ENCODE data around the gene CYP2B6. TPM values are rescaled to one million over a fixed set of nuclear protein-coding genes. Genes with fewer than 3 reads are reported as not detected.

CYP2B6 gene
- total and polyA plus RNA-seq, 4 donors: 0.01 to 1.2 TPM; not detected in 2

- no peak for DNase-seq
- Histone ChIP-seq H3K4me1 (ENCODE audit: control insufficient read depth in 5 of 5, insufficient read depth in 5 of 5, low read length in 5 of 5) (no peaks in the 10 kb centered on the region), H3K27me3 (ENCODE audit: control insufficient read depth in 3 of 3, insufficient read depth in 3 of 3, low read length in 2 of 3) (no peaks in the 10 kb centered on the region), H3K9me3 (ENCODE audit: control insufficient read depth in 4 of 4, insufficient read depth in 3 of 4, low read length in 3 of 4) (peaks cover 0 to 25% (median 22%) of the 10 kb centered on the region in 4 donors), H3K4me3 (no peak overlapping the region), H3K36me3 (ENCODE audit: control insufficient read depth in 4 of 4, insufficient read depth in 4 of 4, low read length in 4 of 4) (no peaks in the 10 kb centered on the region), H3K27ac (ENCODE audit: low read depth in 1 of 2, low read length in 1 of 2) (no peak overlapping the region), H3K9ac (ENCODE audit: insufficient read depth in 1 of 2, low read length in 2 of 2) (no peak overlapping the region)
- TF ChIP-seq CTCF (IDR thresholded peaks at IDR 0.05; ENCODE audit: control extremely low read depth, extremely low read depth): no peak
- WGBS, 2 donors: 82 to 90% methylated on average over 10 of the region's 10 CpGs
- no peak for ATAC-seq (ENCODE audit: insufficient read depth, low FRiP score)
Measured at GRCh38 chr19:40954573-40954972, 36.5 kb upstream of the CYP2B6 start.

- WGBS, 2 donors: 84 to 89% methylated on average over 1 of the region's 1 CpG
- no peak overlapping the region for H3K4me3 ChIP-seq
- ATAC-seq (ENCODE audit: insufficient read depth, low FRiP score): no peak
- no peak overlapping the region for H3K9ac ChIP-seq (ENCODE audit: insufficient read depth in 1 of 2, low read length in 2 of 2)
- no peak for TF ChIP-seq CTCF (IDR thresholded peaks at IDR 0.05; ENCODE audit: control extremely low read depth, extremely low read depth)
- H3K27ac ChIP-seq (ENCODE audit: low read depth in 1 of 2, low read length in 1 of 2): no peak overlapping the region
- no peaks in the 10 kb centered on the region for H3K27me3 ChIP-seq (ENCODE audit: control insufficient read depth in 3 of 3, insufficient read depth in 3 of 3, low read length in 2 of 3)
- peaks cover 0 to 13% (median 12%) of the 10 kb centered on the region in 4 donors for H3K9me3 ChIP-seq (ENCODE audit: control insufficient read depth in 4 of 4, insufficient read depth in 3 of 4, low read length in 3 of 4)
- peaks cover 0 to 2% (median 0%) of the 10 kb centered on the region in 5 donors for H3K4me1 ChIP-seq (ENCODE audit: control insufficient read depth in 5 of 5, insufficient read depth in 5 of 5, low read length in 5 of 5)
- no peak for DNase-seq
- no peaks in the 10 kb centered on the region for H3K36me3 ChIP-seq (ENCODE audit: control insufficient read depth in 4 of 4, insufficient read depth in 4 of 4, low read length in 4 of 4)
Measured at GRCh38 chr19:40959338-40959737, 31.7 kb upstream of the CYP2B6 start.

- Histone ChIP-seq H3K36me3 (ENCODE audit: control insufficient read depth in 4 of 4, insufficient read depth in 4 of 4, low read length in 4 of 4) (no peaks in the 10 kb centered on the region), H3K27ac (ENCODE audit: low read depth in 1 of 2, low read length in 1 of 2) (no peak overlapping the region), H3K9ac (ENCODE audit: insufficient read depth in 1 of 2, low read length in 2 of 2) (no peak overlapping the region), H3K9me3 (ENCODE audit: control insufficient read depth in 4 of 4, insufficient read depth in 3 of 4, low read length in 3 of 4) (peaks cover 0 to 7% (median 6%) of the 10 kb centered on the region in 4 donors), H3K27me3 (ENCODE audit: control insufficient read depth in 3 of 3, insufficient read depth in 3 of 3, low read length in 2 of 3) (no peaks in the 10 kb centered on the region), H3K4me1 (ENCODE audit: control insufficient read depth in 5 of 5, insufficient read depth in 5 of 5, low read length in 5 of 5) (peaks cover 0 to 2% (median 0%) of the 10 kb centered on the region in 5 donors), H3K4me3 (no peak overlapping the region)
- 47 to 67% methylated on average over 1 of the region's 1 CpG for WGBS, 2 donors
- no peak for TF ChIP-seq CTCF (IDR thresholded peaks at IDR 0.05; ENCODE audit: control extremely low read depth, extremely low read depth)
- no peak for DNase-seq
- no peak for ATAC-seq (ENCODE audit: insufficient read depth, low FRiP score)
Measured at GRCh38 chr19:40960062-40960685, 30.9 kb upstream of the CYP2B6 start.

- TF ChIP-seq CTCF (IDR thresholded peaks at IDR 0.05; ENCODE audit: control extremely low read depth, extremely low read depth): no peak
- no peak for ATAC-seq (ENCODE audit: insufficient read depth, low FRiP score)
- H3K36me3 ChIP-seq (ENCODE audit: control insufficient read depth in 4 of 4, insufficient read depth in 4 of 4, low read length in 4 of 4): no peaks in the 10 kb centered on the region
Measured at GRCh38 chr19:40960780-40961179, 30.3 kb upstream of the CYP2B6 start.

More at GRCh38 chr19:40960780-40961179, 30.3 kb upstream of the CYP2B6 start:
- Histone ChIP-seq H3K27me3 (ENCODE audit: control insufficient read depth in 3 of 3, insufficient read depth in 3 of 3, low read length in 2 of 3) (no peaks in the 10 kb centered on the region), H3K9me3 (ENCODE audit: control insufficient read depth in 4 of 4, insufficient read depth in 3 of 4, low read length in 3 of 4) (peaks cover 0 to 6% (median 2%) of the 10 kb centered on the region in 4 donors), H3K4me3 (no peak overlapping the region), H3K4me1 (ENCODE audit: control insufficient read depth in 5 of 5, insufficient read depth in 5 of 5, low read length in 5 of 5) (peaks cover 0 to 2% (median 0%) of the 10 kb centered on the region in 5 donors), H3K27ac (ENCODE audit: low read depth in 1 of 2, low read length in 1 of 2) (no peak overlapping the region), H3K9ac (ENCODE audit: insufficient read depth in 1 of 2, low read length in 2 of 2) (no peak overlapping the region)
- peak in 1 of 3 donors; percentile 28 for DNase-seq

All from lung (tissue), 12 donors.